OCI-LY3 (cell line): ENCODE results near the gene HGS.

Experiments
- CTCF ChIP-seq: fragments of 200-600, 300-600 bp; sonication (generic); IDR thresholded peaks from 2 replicates; pipeline ENCODE4 v1.5.1; 2014; ENCODE audit warnings: antibody characterized with exemption, low read length, low read depth
- EZH2phosphoT487 ChIP-seq: fragments of 200-600 bp; shearing (Covaris generic); IDR thresholded peaks from 2 replicates; pipeline ENCODE4 v1.6.1; 2018; ENCODE audit warnings: antibody characterized with exemption, mixed run types, low read depth

- no peak for TF ChIP-seq CTCF
- no peak for TF ChIP-seq EZH2phosphoT487
These were observed 12.6 kb downstream of the HGS start for GRCh38 chr17:81696218-81696941.
